ENCODE results near the gene SRP14.
A peak's percentile ranks its signal among the peaks of the same experiment; 100 is the strongest.

The SRP14 gene

DNA sequence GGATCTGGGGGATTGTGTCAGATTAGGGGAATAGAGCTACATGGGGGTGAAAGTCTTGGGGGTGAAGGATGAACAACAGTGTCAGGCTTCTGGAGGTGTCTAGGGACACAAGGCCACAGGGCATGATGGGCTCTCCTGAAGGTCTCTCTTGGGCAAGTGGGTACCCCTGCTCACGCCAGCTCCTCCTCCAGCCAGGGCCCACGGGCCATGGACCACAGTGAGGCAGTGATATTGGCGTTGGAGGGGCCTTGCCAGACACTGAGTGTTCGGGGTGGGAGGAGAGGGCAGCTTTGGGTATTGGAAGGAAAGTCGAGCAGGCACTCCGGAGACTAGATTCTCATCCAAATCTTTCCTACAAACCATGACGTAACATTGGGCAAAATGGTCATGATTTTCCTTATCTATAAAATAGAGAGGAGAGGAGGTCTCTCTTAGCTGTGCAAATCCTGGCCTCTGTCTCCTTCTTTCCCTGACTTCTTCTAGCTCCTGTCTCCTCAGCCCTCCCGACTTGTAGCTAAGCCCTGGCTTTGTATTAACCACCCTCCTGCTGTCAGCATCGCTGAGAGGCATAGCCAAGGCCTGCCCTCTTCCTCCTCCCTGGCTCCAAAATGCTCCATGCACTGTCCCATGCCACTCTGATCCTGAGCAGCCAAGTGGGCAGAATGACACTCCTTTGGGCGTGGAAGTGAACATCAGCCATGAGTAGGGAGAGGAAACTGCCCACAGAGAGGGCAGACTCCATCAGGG, 24.0 kb upstream of the SRP14 start:
- Mint-ChIP-seq H3K27ac (ENCODE audit: low read depth) (no peak overlapping the region), H3K4me3 (no peak overlapping the region), H3K36me3 (ENCODE audit: insufficient read depth) (no peaks in the 10 kb centered on the region), H3K9me3 (no peaks in the 10 kb centered on the region), H3K27me3 (no peaks in the 10 kb centered on the region), H3K4me1 (peaks cover 8% of the 10 kb centered on the region)
- DNase-seq (ENCODE audit: low spot score in 2 of 2) = no peak
- ATAC-seq (replicated peaks; ENCODE audit: extremely low read depth, poor library complexity, severe bottlenecking) = no peak

DNA sequence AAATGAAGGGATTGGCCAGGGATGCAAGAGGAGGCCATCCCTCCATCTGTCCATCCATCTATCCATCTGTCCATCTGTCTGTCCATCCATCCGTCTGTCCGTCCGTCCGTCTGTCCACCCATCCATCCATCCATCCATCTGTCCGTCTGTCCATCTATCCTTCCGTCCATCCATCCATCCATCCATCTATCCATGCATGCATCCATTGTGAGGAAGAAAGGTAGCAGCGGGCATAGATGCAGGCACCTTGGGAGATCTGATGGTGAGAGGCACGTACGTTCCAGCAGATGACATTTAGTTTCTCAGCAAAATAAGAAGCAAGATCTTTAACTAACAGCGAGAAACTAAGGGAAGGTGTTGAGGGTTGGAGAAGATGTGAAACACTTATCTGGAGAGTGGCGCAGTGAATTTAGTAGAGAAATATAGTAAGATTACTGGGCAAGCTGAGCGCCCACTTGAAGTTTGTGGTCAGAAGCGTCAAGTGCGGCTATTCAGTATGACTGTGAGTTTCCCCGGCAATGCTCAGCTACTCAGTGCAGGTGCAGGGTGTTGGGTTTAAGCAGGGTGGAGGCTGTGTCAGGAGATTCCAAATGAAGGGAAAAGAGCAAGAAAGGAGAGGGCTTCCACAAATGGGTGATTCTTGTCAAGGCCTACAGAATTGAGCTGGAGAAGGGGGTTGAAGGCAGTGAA, 22.4 kb upstream of the SRP14 start:
- DNase-seq (ENCODE audit: low spot score in 2 of 2) = no peak
- H3K4me3 Mint-ChIP-seq = no peak overlapping the region
- no peaks in the 10 kb centered on the region for H3K27me3 Mint-ChIP-seq
- peaks cover 13% of the 10 kb centered on the region for H3K4me1 Mint-ChIP-seq
- H3K27ac Mint-ChIP-seq (ENCODE audit: low read depth) = no peak overlapping the region
- H3K36me3 Mint-ChIP-seq (ENCODE audit: insufficient read depth) = no peaks in the 10 kb centered on the region
- peak; percentile 62 for ATAC-seq (replicated peaks; ENCODE audit: extremely low read depth, poor library complexity, severe bottlenecking)
- H3K9me3 Mint-ChIP-seq = no peaks in the 10 kb centered on the region

DNA sequence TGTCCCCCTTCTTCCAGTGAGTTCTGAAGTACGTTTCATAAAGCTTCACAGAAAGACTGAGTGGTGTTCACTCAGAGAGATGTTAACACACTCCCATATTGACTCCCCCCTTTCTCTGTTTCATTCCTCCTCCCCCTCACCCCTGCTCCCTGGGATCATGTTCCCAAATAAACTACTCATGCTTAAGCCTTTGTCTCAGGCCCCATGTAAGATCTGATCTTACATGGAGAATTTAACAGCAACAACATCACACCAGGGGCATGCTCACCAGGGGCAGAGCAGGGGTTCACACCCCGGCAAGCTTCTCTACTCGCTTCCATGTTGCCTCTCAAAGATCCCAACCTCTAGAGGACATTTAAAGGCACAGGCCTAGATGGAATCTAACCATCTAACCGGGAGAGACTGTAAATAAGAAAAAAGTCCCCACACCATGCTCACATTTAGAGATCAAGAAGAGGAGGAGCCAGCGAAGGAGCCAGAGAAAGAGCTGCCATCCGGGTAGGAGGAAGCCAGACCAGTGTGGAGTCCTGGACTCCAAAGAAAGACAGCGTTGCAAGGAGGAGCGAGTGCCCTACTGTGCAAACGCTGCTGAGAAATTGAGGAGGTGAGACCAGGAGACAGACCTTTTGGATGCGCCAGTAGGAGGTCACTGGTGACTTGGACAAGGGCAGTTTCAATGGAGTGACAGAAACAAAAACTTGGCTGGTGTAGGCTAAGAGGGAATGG, 21.4 kb upstream of the SRP14 start:
- no peaks in the 10 kb centered on the region for H3K9me3 Mint-ChIP-seq
- DNase-seq (ENCODE audit: low spot score in 2 of 2) (no peak), ATAC-seq (replicated peaks; ENCODE audit: extremely low read depth, poor library complexity, severe bottlenecking) (no peak)
- no peak overlapping the region for H3K27ac Mint-ChIP-seq (ENCODE audit: low read depth)
- H3K4me3 Mint-ChIP-seq = no peak overlapping the region
- H3K4me1 Mint-ChIP-seq = peaks cover 20% of the 10 kb centered on the region
- H3K36me3 Mint-ChIP-seq (ENCODE audit: insufficient read depth) = peaks cover 1% of the 10 kb centered on the region
- H3K27me3 Mint-ChIP-seq = no peaks in the 10 kb centered on the region

DNA sequence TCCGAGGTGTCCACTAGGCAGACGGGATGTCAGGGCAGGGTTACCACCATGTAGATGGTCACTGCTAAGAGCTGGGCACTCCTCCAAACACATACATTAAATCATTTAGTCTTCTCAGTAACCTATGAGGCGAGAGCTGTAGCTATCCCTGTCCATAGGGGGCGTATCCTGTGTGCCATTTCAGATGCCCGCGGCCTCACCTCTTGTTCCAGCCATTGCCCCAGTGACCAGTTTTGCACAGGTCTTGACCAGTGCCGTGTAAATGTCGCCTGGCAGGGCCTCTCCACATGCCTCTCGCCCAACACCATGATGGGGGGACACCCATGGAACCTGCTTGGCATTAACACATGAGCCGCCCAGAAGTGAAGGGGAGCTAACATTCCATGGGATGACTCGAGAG, 20.8 kb upstream of the SRP14 start:
- DNase-seq (ENCODE audit: low spot score in 2 of 2) (no peak), ATAC-seq (replicated peaks; ENCODE audit: extremely low read depth, poor library complexity, severe bottlenecking) (no peak)
- Mint-ChIP-seq H3K27me3 (no peaks in the 10 kb centered on the region), H3K36me3 (ENCODE audit: insufficient read depth) (peaks cover 2% of the 10 kb centered on the region), H3K9me3 (no peaks in the 10 kb centered on the region), H3K4me3 (no peak overlapping the region), H3K27ac (ENCODE audit: low read depth) (no peak overlapping the region), H3K4me1 (peaks cover 25% of the 10 kb centered on the region)

DNA sequence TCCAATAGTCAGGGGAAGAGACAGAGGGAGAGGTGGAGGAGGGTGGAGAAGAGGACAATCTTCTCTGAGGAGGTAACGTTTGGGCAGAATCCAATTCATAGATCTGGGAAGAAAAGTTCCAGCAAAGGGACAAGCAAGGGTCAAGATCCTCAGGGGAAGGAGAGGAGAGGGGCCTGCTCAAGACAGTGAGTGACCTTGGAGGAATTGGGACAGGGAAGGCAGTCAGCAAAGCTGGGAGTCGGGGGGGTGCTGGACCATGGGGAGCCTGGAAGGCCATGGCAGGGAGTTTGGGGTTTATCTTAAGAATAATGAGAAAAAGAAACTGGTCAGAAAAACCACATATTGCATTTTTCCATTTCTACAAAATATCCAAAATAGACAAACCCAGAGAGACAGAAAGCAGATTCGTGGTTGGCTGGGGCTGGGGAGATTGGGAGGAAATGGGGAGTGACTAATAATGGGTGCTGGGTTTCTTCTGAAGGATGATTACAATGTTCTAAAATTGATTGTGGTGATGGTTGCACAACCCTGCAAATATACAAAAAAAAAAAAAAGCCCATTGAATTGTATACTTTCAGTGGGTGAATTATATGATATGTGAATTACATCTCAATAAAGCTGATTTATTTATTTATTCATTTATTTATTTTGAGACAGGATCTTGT, 19.6 kb upstream of the SRP14 start:
- peak overlapping the region; percentile 6 for H3K27ac Mint-ChIP-seq (ENCODE audit: low read depth)

DNA sequence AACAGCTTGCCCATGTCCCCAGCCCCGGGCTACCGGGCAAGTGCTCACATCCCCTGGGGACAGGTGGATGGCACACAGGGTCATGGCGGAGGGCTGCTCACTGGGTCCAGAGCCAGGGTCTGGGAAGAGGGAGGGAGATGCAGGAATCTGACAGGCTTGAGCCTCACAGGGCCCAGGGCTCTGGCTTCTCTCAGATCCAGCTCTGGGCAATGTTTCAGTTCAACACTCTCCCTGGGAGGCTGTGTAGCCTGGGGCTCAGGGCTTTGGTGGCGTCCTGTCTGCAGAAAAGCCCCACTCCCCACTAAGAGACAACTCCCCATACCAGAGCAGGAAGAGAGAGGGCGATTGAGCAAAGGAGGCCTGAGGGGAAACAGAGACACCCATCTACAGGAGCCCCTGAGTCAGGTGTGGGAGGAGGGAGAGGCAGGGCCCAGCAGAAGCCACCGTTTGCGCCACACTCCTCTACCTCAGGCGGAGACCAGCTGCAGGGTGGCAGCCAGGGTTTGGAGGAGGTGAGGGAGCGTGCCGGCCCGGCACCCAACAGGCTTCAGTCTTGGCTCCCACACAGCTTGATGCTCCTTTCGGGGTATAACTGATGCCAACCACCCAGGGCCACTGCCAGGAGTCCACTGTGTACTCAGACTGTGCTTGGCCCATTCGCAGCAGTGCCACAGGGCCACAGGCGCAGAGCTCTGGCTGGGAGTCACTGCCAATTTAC, 16.8 kb upstream of the SRP14 start:
- H3K27me3 Mint-ChIP-seq = no peaks in the 10 kb centered on the region
- no peak overlapping the region for H3K4me3 Mint-ChIP-seq
- no peaks in the 10 kb centered on the region for H3K9me3 Mint-ChIP-seq
- peaks cover 4% of the 10 kb centered on the region for H3K36me3 Mint-ChIP-seq (ENCODE audit: insufficient read depth)
- ATAC-seq (replicated peaks; ENCODE audit: extremely low read depth, poor library complexity, severe bottlenecking) (no peak), DNase-seq (ENCODE audit: low spot score in 2 of 2) (no peak)
- peaks cover 61% of the 10 kb centered on the region for H3K4me1 Mint-ChIP-seq
- no peak overlapping the region for H3K27ac Mint-ChIP-seq (ENCODE audit: low read depth)

More for the DNA sequence above, 19.6 kb upstream of the SRP14 start:
- Mint-ChIP-seq H3K9me3 (no peaks in the 10 kb centered on the region), H3K27me3 (no peaks in the 10 kb centered on the region), H3K4me1 (peaks cover 37% of the 10 kb centered on the region), H3K36me3 (ENCODE audit: insufficient read depth) (peaks cover 2% of the 10 kb centered on the region), H3K4me3 (no peak overlapping the region)
- no peak for ATAC-seq (replicated peaks; ENCODE audit: extremely low read depth, poor library complexity, severe bottlenecking)
- DNase-seq (ENCODE audit: low spot score in 2 of 2) = no peak

DNA sequence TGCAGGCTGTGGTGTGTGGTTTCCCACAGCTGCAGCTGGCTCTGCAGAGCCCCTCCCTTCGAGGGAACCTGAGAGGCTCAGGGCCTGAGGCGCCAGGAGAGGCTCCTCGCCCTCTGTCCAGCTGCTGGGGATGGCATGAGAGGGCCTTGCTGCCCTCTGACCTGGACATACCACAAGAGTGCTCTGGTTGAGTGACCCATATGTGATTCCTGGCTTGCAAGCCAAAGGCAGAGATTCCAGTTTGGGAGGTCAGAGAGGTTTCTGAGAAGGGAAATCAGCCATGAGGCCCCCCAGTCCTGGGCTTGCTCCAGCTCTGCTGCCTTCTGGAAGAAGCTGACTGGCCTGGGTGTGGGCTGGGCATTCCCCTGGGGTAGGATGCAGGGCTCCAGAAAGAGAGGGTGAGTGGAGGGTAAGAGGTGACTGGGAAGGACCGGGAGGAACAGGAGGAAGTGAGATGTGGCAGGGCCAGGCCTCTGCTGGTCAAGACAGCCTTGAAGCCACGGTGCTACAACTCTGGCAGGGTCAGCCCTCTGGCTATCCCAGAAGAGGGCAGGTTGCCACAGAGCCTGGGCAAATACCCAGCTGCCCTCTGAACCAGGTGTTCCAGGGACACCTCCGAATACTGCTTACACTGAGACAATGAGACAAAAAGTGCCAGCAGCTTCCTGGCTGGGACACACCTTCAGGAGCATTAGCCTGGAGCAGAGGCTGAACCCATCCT, 16.0 kb upstream of the SRP14 start:
- H3K27me3 Mint-ChIP-seq = no peaks in the 10 kb centered on the region
- H3K4me1 Mint-ChIP-seq = peaks cover 66% of the 10 kb centered on the region
- peak overlapping the region; percentile 57 for H3K4me3 Mint-ChIP-seq
- H3K9me3 Mint-ChIP-seq = no peaks in the 10 kb centered on the region
- peaks cover 6% of the 10 kb centered on the region for H3K36me3 Mint-ChIP-seq (ENCODE audit: insufficient read depth)
- DNase-seq (ENCODE audit: low spot score in 2 of 2) (no peak), ATAC-seq (replicated peaks; ENCODE audit: extremely low read depth, poor library complexity, severe bottlenecking) (peak; percentile 66)
- peak overlapping the region; percentile 57 for H3K27ac Mint-ChIP-seq (ENCODE audit: low read depth)

DNA sequence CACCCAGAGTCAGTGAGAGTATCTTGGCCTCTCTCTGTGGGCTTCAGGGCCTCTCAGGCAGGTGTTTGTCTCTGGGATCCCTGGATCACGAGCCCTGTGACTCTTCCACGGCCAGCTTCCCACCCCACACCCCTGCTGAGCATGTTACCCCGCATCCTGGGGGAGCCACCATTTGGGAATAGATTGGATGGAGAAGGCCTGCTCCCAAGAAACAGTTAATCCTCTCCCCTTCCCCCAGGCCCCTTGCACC, 15.5 kb upstream of the SRP14 start:
- no peak for DNase-seq (ENCODE audit: low spot score in 2 of 2)
- Mint-ChIP-seq H3K27me3 (no peaks in the 10 kb centered on the region), H3K4me1 (peaks cover 71% of the 10 kb centered on the region), H3K27ac (ENCODE audit: low read depth) (peak overlapping the region; percentile 57), H3K36me3 (ENCODE audit: insufficient read depth) (peaks cover 6% of the 10 kb centered on the region), H3K4me3 (peak overlapping the region; percentile 57), H3K9me3 (no peaks in the 10 kb centered on the region)
- no peak for ATAC-seq (replicated peaks; ENCODE audit: extremely low read depth, poor library complexity, severe bottlenecking)

DNA sequence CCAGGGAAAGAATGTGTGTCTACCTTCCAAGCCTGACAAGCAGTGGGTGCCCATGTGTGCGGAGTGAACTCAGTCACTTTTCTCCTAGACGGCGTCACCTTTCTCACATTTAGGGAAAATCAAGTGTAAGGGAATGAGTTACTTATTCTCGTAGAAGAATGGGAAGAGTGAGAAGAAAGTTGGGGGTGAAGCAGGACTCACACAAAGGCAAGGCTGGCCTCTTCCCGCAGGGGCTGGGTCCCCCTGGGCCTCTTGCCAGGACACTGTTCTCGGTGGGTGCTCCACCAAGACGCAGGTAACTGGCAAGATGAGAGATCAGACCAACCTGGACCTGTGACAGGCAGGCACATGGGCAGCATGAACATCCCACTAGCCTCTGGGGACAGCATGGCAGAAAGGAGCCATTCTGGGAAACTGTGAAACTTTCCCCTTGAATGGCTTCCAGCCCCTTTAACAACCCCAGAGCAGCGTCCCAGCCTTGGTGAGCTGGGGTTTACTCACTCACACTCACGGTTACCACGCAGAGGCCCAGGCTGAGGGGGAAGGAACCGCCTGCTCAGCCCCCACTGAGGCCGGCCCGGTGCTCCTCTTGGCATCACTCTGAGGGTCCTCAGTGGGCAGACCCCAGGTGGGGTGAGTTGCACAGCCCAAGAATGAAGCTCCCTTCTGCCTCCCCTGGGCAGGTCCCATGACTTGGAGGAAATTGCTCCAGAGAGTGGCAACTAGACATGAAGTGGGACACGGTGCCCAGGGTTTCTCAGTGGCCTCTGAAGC, 15.0 kb upstream of the SRP14 start:
- Mint-ChIP-seq H3K9me3 (no peaks in the 10 kb centered on the region), H3K4me1 (peaks cover 76% of the 10 kb centered on the region), H3K36me3 (ENCODE audit: insufficient read depth) (peaks cover 6% of the 10 kb centered on the region), H3K27me3 (no peaks in the 10 kb centered on the region), H3K27ac (ENCODE audit: low read depth) (peak overlapping the region; percentile 57), H3K4me3 (peak overlapping the region; percentile 57)
- DNase-seq (ENCODE audit: low spot score in 2 of 2) (no peak), ATAC-seq (replicated peaks; ENCODE audit: extremely low read depth, poor library complexity, severe bottlenecking) (no peak)

DNA sequence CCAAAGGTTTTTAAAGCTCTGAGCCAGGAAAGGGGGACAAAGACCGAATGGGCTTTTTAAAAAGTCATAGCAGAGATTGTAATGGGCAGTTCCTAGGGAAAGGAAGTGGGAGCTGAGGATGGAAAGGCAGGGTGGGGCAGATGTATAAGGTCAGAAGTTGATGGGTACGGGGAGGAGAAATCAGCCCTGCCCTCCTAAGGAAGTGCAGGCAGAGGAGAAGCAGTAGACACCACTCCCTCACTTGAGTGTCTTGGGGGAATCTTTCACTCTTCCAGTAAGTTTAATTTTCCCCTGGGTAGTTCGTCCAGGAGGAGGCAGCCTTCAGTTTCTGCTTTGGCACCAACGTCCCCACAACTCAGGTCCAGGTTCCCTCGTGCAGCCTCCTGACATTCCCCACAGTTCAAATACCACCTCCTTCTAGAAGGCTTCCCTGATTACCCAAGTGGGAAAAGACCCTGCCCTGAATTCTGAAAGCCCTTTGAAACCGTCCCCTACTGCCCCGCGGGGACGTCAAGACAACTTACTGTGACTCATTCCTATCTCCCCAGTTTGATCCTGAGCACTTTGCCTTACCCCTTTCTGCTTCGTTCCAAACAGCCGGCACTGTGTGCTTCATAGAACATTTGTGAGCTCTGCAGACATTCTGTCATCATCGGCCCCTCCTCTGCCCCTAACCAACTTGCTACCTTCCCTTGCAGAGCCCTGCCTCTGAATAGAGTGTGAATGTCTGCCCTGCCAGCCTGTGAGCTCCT, 14.3 kb upstream of the SRP14 start:
- no peaks in the 10 kb centered on the region for H3K27me3 Mint-ChIP-seq
- H3K9me3 Mint-ChIP-seq = no peaks in the 10 kb centered on the region
- no peak overlapping the region for H3K27ac Mint-ChIP-seq (ENCODE audit: low read depth)
- peak overlapping the region; percentile 31 for H3K4me3 Mint-ChIP-seq
- DNase-seq (ENCODE audit: low spot score in 2 of 2) = no peak
- H3K36me3 Mint-ChIP-seq (ENCODE audit: insufficient read depth) = peaks cover 6% of the 10 kb centered on the region
- peaks cover 78% of the 10 kb centered on the region for H3K4me1 Mint-ChIP-seq
- no peak for ATAC-seq (replicated peaks; ENCODE audit: extremely low read depth, poor library complexity, severe bottlenecking)

DNA sequence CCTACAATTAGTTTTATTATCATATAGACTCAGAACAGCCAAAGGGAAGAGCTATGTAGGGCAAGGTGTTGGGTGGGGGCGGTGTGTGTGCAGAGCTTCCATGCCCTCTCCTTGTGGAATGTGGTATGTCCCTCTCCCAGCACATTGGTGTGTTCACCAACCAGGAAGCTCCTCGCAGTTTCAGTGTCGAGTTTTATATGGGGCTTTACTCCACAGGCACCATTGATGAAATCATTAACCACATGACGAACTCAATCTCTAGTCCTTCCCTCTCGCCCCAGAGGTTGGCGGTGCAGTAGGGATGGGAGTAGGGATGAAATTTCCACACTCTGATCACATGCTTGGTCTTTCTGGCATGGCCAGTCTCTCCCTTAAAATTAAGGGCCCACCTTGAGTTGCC, 13.6 kb upstream of the SRP14 start:
- H3K27me3 Mint-ChIP-seq = no peaks in the 10 kb centered on the region

More for the DNA sequence above, 13.6 kb upstream of the SRP14 start:
- ATAC-seq (replicated peaks; ENCODE audit: extremely low read depth, poor library complexity, severe bottlenecking) (no peak), DNase-seq (ENCODE audit: low spot score in 2 of 2) (no peak)
- no peak overlapping the region for H3K27ac Mint-ChIP-seq (ENCODE audit: low read depth)
- peak overlapping the region; percentile 23 for H3K4me3 Mint-ChIP-seq
- H3K4me1 Mint-ChIP-seq = peaks cover 78% of the 10 kb centered on the region
- H3K36me3 Mint-ChIP-seq (ENCODE audit: insufficient read depth) = peaks cover 9% of the 10 kb centered on the region
- H3K9me3 Mint-ChIP-seq = no peaks in the 10 kb centered on the region
